ENCODE measurements around the gene TNFRSF13B. TPM values are rescaled to one million over a fixed set of nuclear protein-coding genes. Genes with fewer than 3 reads are reported as not detected.

TNFRSF13B gene
- total RNA-seq, 1 experiment from 2014 or later = not detected

DNA sequence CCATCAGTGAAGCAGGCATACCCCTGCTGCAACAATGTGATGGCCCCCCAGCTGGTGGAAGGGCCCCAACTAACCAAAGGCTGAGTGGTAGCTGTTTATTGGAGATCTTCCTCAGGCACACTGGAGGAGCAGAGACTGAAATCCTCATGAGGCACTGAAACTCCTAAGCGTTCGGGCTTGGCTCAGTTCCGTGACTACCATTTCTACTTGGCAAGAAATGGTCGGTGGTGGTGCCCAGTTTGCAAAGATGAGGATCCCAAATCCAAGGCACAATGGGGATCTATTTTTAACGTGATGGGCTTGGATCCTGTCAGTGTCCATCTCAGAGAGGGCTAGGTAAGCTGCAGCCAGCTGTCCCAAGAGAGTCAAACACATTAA is 82.8 kb downstream of the TNFRSF13B start:
- H3K4me3 ChIP-seq (ENCODE audit: low read length) = no peak overlapping the region
- H3K36me3 ChIP-seq (ENCODE audit: low read depth, low read length) = no peaks in the 10 kb centered on the region
- no peaks in the 10 kb centered on the region for H3K79me2 ChIP-seq (ENCODE audit: low read length)
- no peak overlapping the region for H3K9ac ChIP-seq (ENCODE audit: low read length)
- no peak overlapping the region for H3K4me2 ChIP-seq (ENCODE audit: low read length)
- ChIA-PET CTCF (no interaction called here), POLR2A (ENCODE audit: unreplicated experiment) (no interaction called here)
- H3K27me3 ChIP-seq (ENCODE audit: low read length) = no peaks in the 10 kb centered on the region
- H3K9me3 ChIP-seq (ENCODE audit: low read length) = no peaks in the 10 kb centered on the region
- no peaks in the 10 kb centered on the region for H4K20me1 ChIP-seq (ENCODE audit: low read length)
- H3K27ac ChIP-seq (ENCODE audit: low read length) = no peak overlapping the region
- H2AFZ ChIP-seq (ENCODE audit: low read length) = no peak overlapping the region
- DNase-seq (no peak), ATAC-seq (no peak)
- TF ChIP-seq, protein P1, sequence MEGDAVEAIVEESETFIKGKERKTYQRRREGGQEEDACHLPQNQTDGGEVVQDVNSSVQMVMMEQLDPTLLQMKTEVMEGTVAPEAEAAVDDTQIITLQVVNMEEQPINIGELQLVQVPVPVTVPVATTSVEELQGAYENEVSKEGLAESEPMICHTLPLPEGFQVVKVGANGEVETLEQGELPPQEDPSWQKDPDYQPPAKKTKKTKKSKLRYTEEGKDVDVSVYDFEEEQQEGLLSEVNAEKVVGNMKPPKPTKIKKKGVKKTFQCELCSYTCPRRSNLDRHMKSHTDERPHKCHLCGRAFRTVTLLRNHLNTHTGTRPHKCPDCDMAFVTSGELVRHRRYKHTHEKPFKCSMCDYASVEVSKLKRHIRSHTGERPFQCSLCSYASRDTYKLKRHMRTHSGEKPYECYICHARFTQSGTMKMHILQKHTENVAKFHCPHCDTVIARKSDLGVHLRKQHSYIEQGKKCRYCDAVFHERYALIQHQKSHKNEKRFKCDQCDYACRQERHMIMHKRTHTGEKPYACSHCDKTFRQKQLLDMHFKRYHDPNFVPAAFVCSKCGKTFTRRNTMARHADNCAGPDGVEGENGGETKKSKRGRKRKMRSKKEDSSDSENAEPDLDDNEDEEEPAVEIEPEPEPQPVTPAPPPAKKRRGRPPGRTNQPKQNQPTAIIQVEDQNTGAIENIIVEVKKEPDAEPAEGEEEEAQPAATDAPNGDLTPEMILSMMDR (conservative IDR thresholded peaks at IDR 0.05; ENCODE audit: low read depth, low read length) = no peak
- TF ChIP-seq EZH2 (IDR thresholded peaks at IDR 0.05; ENCODE audit: low read length, unreplicated experiment) = no peak
- TF ChIP-seq EZH2phosphoT487 (IDR thresholded peaks at IDR 0.05; ENCODE audit: borderline replicate concordance, low read length) = no peak
- H3K4me1 ChIP-seq (ENCODE audit: insufficient read depth, low read length) = no peaks in the 10 kb centered on the region
- no TSS peak for BruUV-seq (replicated peaks)
- intact Hi-C loops (cut with micrococcal nuclease) = no loop called here
- H3K9me2 ChIP-seq (replicated peaks; ENCODE audit: low read length) = no peaks in the 10 kb centered on the region
- H3F3A ChIP-seq (ENCODE audit: low read length, unreplicated experiment) = no peaks in the 10 kb centered on the region

Other genes with a start within 250 kb of the TNFRSF13B start
- gene MPRIP, start 70.3 kb upstream of the TNFRSF13B start, total RNA-seq (2014; rRNA removed) = 1,274 and 1,459 TPM in 2 replicates
- 11.6 and 18.0 TPM in 2 replicates for gene PLD6, start 234.2 kb upstream of the TNFRSF13B start, total RNA-seq (2014; rRNA removed)